Thoracic aorta (tissue), 2 donors: ENCODE results near the gene TNFRSF19. TPM values are rescaled to one million over a fixed set of nuclear protein-coding genes. Genes with fewer than 3 reads are reported as not detected.

Experiments used
- ATAC-seq: fragments of 150-250 bp; one replicate; pipeline ENCODE4 v1.8.0; 2017; ENCODE audit warnings: low read depth; ENCODE audit not compliant: insufficient number of reproducible peaks, low FRiP score
- DNase-seq: peaks from one replicate; pipeline ENCODE4 v3.0.0-alpha.2; 2020; ENCODE audit warnings: low spot score
- H3K27ac ChIP-seq, 2 donors: fragments of 200-600 bp; sonication (generic); 1 replicate in 1 of 2; 2 replicates in 1 of 2; pipeline ENCODE4 v1.5.1; 2016; ENCODE audit warnings: mild to moderate bottlenecking in 2 of 2, moderate library complexity in 2 of 2
- H3K27me3 ChIP-seq: fragments of 200-600 bp; sonication (generic); replicated peaks from 2 replicates; pipeline ENCODE4 v1.6.0; 2016; ENCODE audit warnings: mild to moderate bottlenecking; ENCODE audit not compliant: insufficient read depth
- H3K36me3 ChIP-seq: fragments of 200-600 bp; sonication (generic); one replicate; pipeline ENCODE4 v1.5.1; 2016
- H3K4me1 ChIP-seq, 2 donors: fragments of 200-600 bp; sonication (generic); 1 replicate in 1 of 2; 2 replicates in 1 of 2; pipeline versions ENCODE4 v1.5.1 to v1.6.0; 2016; ENCODE audit warnings: low read depth in 2 of 2, mild to moderate bottlenecking in 1 of 2; ENCODE audit not compliant: control insufficient read depth in 1 of 2
- H3K4me3 ChIP-seq: fragments of 200-600 bp; sonication (generic); 2 replicates; pipeline ENCODE4 v1.5.1; 2016; ENCODE audit warnings: mild to moderate bottlenecking
- H3K9me3 ChIP-seq: fragments of 200-600 bp; sonication (generic); 2 replicates; pipeline ENCODE4 v1.5.1; 2016
- total RNA-seq, 2 donors: library from RNA; depleted of rRNA; stranded (reverse); fragments of >200 nt; gene quantifications; one replicate each; pipeline versions ENCODE4 v1.1.0 to v1.2.3, GENCODE V29; 2016
- TF ChIP-seq, protein P1 (sequence below): fragments of 200-600 bp; sonication (generic); IDR thresholded peaks from one replicate; pipeline ENCODE4 v1.5.1; 2019; ENCODE audit warnings: antibody characterized with exemption

TNFRSF19 gene
- total RNA-seq, 2 donors from 2014 or later, result 1.4 to 7.6 TPM

- no peaks in the 10 kb centered on the region for H3K27me3 ChIP-seq
- H3K36me3 ChIP-seq, result no peaks in the 10 kb centered on the region
- peaks cover 6 to 12% of the 10 kb centered on the region in 2 donors for H3K4me1 ChIP-seq
- H3K27ac ChIP-seq, result no peak overlapping the region
- no peaks in the 10 kb centered on the region for H3K9me3 ChIP-seq
- TF ChIP-seq, protein P1, sequence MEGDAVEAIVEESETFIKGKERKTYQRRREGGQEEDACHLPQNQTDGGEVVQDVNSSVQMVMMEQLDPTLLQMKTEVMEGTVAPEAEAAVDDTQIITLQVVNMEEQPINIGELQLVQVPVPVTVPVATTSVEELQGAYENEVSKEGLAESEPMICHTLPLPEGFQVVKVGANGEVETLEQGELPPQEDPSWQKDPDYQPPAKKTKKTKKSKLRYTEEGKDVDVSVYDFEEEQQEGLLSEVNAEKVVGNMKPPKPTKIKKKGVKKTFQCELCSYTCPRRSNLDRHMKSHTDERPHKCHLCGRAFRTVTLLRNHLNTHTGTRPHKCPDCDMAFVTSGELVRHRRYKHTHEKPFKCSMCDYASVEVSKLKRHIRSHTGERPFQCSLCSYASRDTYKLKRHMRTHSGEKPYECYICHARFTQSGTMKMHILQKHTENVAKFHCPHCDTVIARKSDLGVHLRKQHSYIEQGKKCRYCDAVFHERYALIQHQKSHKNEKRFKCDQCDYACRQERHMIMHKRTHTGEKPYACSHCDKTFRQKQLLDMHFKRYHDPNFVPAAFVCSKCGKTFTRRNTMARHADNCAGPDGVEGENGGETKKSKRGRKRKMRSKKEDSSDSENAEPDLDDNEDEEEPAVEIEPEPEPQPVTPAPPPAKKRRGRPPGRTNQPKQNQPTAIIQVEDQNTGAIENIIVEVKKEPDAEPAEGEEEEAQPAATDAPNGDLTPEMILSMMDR, result no peak
- ATAC-seq, result no peak
- H3K4me3 ChIP-seq, result no peak overlapping the region
- no peak for DNase-seq
These were observed 58.0 kb downstream of the TNFRSF19 start for GRCh38 chr13:23628250-23628649.

DNA sequence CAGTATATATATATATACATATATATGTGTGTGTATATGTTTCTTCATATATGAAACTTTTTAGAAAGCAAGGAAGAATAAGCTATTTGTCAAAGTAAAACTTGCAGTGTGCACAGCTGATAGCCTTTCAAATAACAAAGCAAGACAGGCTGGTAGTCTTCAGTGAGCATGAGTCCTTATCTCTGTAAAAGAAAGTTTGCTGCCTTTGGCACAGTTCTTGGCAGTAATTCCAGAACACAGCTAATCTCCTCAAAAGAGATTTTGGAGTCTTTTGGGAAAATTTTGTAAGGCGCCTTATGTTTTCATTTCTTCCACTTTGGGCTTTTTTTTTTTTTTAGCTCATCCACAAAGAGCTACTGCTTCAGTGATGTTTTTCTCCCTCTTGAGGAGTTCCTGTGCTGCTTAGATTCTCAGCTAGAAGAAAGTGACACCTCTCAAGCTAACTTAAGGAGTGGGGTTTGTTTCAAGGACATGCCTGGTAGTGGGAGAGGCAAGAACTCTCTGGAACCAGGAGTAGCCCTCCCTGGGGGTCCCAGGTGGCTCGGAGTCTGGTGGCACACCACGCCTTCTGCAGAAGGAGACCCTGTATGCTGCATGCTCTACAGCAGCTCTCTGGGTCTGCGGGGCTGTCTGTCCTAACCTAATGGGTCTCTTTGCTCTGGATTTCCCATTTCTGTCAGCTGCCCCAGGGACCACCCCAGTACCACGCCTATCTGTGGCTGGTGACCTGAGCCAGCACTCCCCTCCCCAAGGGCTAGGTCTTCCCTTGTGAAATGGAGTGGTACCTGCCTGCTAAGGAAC lies 58.8 kb downstream of the TNFRSF19 start:
- Histone ChIP-seq H3K36me3 (no peaks in the 10 kb centered on the region), H3K27ac (no peak overlapping the region), H3K27me3 (no peaks in the 10 kb centered on the region), H3K4me1 (peaks cover 6 to 12% of the 10 kb centered on the region in 2 donors), H3K9me3 (no peaks in the 10 kb centered on the region), H3K4me3 (no peak overlapping the region)
- no peak for DNase-seq
- no peak for ATAC-seq
- TF ChIP-seq, protein P1, result no peak

GRCh38 chr13:23629566-23630272 lies 59.5 kb downstream of the TNFRSF19 start:
- no peaks in the 10 kb centered on the region for H3K36me3 ChIP-seq
- TF ChIP-seq, protein P1, result no peak
- no peak overlapping the region for H3K27ac ChIP-seq
- DNase-seq (no peak), ATAC-seq (no peak)
- H3K4me3 ChIP-seq, result no peak overlapping the region
- H3K27me3 ChIP-seq, result no peaks in the 10 kb centered on the region
- H3K9me3 ChIP-seq, result no peaks in the 10 kb centered on the region
- peaks cover 6 to 12% of the 10 kb centered on the region in 2 donors for H3K4me1 ChIP-seq

GRCh38 chr13:23630349-23631093 lies 60.3 kb downstream of the TNFRSF19 start:
- no peak overlapping the region for H3K4me3 ChIP-seq
- no peaks in the 10 kb centered on the region for H3K27me3 ChIP-seq
- H3K27ac ChIP-seq, result no peak overlapping the region
- H3K4me1 ChIP-seq, result peaks cover 6 to 12% of the 10 kb centered on the region in 2 donors
- ATAC-seq (no peak), DNase-seq (no peak)
- H3K36me3 ChIP-seq, result no peaks in the 10 kb centered on the region
- TF ChIP-seq, protein P1, result no peak
- no peaks in the 10 kb centered on the region for H3K9me3 ChIP-seq
